ENCODE data around the gene CKMT2.

DNA sequence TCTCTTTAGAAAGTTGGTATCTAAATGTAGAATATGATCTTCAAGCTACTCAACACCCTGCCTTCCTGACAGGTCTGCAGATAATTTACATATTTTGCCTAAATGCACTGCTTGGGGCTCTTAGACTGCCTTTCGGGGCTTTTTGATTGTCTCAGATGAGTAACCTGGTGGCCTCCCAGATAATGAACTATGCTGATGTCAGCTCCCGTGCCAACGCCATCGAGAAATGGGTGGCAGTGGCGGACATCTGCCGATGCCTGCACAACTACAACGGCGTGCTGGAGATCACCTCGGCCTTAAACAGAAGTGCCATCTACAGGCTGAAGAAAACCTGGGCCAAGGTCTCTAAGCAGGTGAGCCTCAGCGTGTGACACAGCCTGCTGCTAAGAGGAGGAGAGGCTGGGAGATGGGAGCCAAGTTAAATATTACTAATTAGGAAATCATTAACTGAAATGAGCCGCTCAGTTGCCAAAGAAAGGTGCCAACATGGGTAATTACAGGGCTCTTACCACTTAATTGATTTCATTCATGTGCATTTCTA is 20.8 kb upstream of the CKMT2 start:
- TF ChIP-seq CTCF (IDR thresholded peaks at IDR 0.05; ENCODE audit: poor library complexity), result no peak
- TF ChIP-seq EZH2phosphoT487 (IDR thresholded peaks at IDR 0.05; ENCODE audit: low read depth, severe bottlenecking, unreplicated experiment), result no peak

All from hepatocyte (in vitro differentiated cells).